H1 (cell line): ENCODE measurements around the gene DHX57. TPM values are rescaled to one million over a fixed set of nuclear protein-coding genes. Genes with fewer than 3 reads are reported as not detected.

Source experiments
- CTCF ChIA-PET: fragments of 300-600 bp; sonication (Branson Sonifier 250); formaldehyde crosslinking; loops from one replicate; lab custom pipeline; 2021; ENCODE audit not compliant: partially characterized antibody; lab: Charles Lee
- POLR2A ChIA-PET: fragments of 300-600 bp; sonication (Branson Sonifier 250); formaldehyde crosslinking; loops from one replicate; lab custom pipeline; 2021; ENCODE audit warnings: inconsistent platforms; ENCODE audit not compliant: partially characterized antibody; lab: Charles Lee
- DNase-seq, 2 experiments: peaks; one replicate each; pipeline versions ENCODE4 v3.0.0 to v3.0.0-alpha.2; 2010 to 2022; ENCODE audit warnings: low spot score in 2 of 2, low read depth in 1 of 2, mixed read lengths in 1 of 2
- FAIRE-seq: peaks from 2 replicates; lab custom pipeline; 2011; peaks lifted over from hg19 to GRCh38; lab: Jason Lieb, UNC
- H2AFZ ChIP-seq: 2 replicates; pipeline ENCODE4 v1.8.1; 2012; ENCODE audit warnings: low read length, inconsistent platforms
- H2AK5ac ChIP-seq: 2 replicates; pipeline ENCODE4 v1.6.1; 2013; ENCODE audit warnings: low read depth, low read length
- H2BK120ac ChIP-seq: replicated peaks from 2 replicates; pipeline ENCODE3; 2013; ENCODE audit warnings: low read depth, low read length, inconsistent platforms
- H2BK12ac ChIP-seq: 2 replicates; pipeline ENCODE4 v1.6.1; 2013; ENCODE audit warnings: low read depth, low read length
- H2BK15ac ChIP-seq: 2 replicates; pipeline ENCODE4 v1.6.1; 2013; ENCODE audit warnings: low read length
- H2BK20ac ChIP-seq: 2 replicates; pipeline ENCODE4 v1.6.1; 2013; ENCODE audit warnings: low read length
- H2BK5ac ChIP-seq: 2 replicates; pipeline ENCODE4 v1.6.1; 2013; ENCODE audit warnings: low read depth, low read length
- H3K14ac ChIP-seq: 2 replicates; pipeline ENCODE4 v1.6.1; 2013; ENCODE audit warnings: inconsistent platforms; ENCODE audit not compliant: insufficient read length
- H3K18ac ChIP-seq: 2 replicates; pipeline ENCODE4 v1.6.1; 2013; ENCODE audit warnings: low read length; ENCODE audit errors: extremely low read depth
- H3K23ac ChIP-seq: 2 replicates; pipeline ENCODE4 v1.6.1; 2013; ENCODE audit warnings: inconsistent platforms; ENCODE audit not compliant: insufficient read length
- H3K23me2 ChIP-seq: 2 replicates; pipeline ENCODE4 v1.6.1; 2013; ENCODE audit warnings: low read depth, low read length
- H3K27ac ChIP-seq: 2 replicates; pipeline ENCODE4 v1.6.1; 2011; ENCODE audit warnings: low read depth, low read length, inconsistent platforms
- H3K27me3 ChIP-seq, 4 experiments: replicated peaks in 1 of 4; 1 replicate in 1 of 4; 2 replicates in 3 of 4; pipeline versions ENCODE4 v1.6.1 to v1.8.1; 2011 to 2013; ENCODE audit warnings: low read length in 3 of 4, mild to moderate bottlenecking in 3 of 4, inconsistent platforms in 2 of 4, mixed read lengths in 2 of 4, moderate library complexity in 1 of 4; ENCODE audit not compliant: control insufficient read depth in 3 of 4, insufficient read depth in 3 of 4; ENCODE audit errors: extremely low read depth in 1 of 4
- H3K36me3 ChIP-seq, 4 experiments: 2 replicates each; pipeline versions ENCODE4 v1.6.1 to v1.8.1; 2011 to 2013; ENCODE audit warnings: mild to moderate bottlenecking in 4 of 4, low read length in 3 of 4, moderate library complexity in 2 of 4, control low read depth in 1 of 4, inconsistent platforms in 1 of 4; ENCODE audit not compliant: insufficient read depth in 4 of 4, control insufficient read depth in 2 of 4
- H3K4ac ChIP-seq: replicated peaks from 2 replicates; pipeline ENCODE3; 2013; ENCODE audit warnings: low read length, low read depth, mixed read lengths, inconsistent platforms; ENCODE audit not compliant: insufficient read length
- H3K4me1 ChIP-seq, 4 experiments: replicated peaks in 1 of 4; 1 replicate in 1 of 4; 2 replicates in 3 of 4; pipeline versions ENCODE4 v1.6.1 to v1.8.1; 2011 to 2013; ENCODE audit warnings: low read length in 3 of 4, inconsistent platforms in 2 of 4, mixed read lengths in 1 of 4; ENCODE audit not compliant: insufficient read depth in 4 of 4, control insufficient read depth in 3 of 4
- H3K4me2 ChIP-seq, 2 experiments: 2 replicates each; pipeline versions ENCODE4 v1.6.1 to v1.8.1; 2011 to 2013; ENCODE audit warnings: low read depth in 2 of 2, low read length in 2 of 2, control low read depth in 1 of 2, inconsistent platforms in 1 of 2, mild to moderate bottlenecking in 1 of 2; ENCODE audit not compliant: insufficient read depth in 1 of 2
- H3K4me3 ChIP-seq, 4 experiments: fragments of 200-600, 300-600 bp in 1 of 4; sonication (generic), shearing (Covaris generic), sonication (Bioruptor Twin) in 1 of 4; 2 replicates each; pipeline versions ENCODE4 v1.5.1 to v1.8.1; 2011 to 2016; ENCODE audit warnings: low read length in 4 of 4, low read depth in 3 of 4, control low read depth in 2 of 4, inconsistent platforms in 2 of 4, mild to moderate bottlenecking in 2 of 4, mixed read lengths in 1 of 4, moderate library complexity in 1 of 4; ENCODE audit not compliant: insufficient read depth in 2 of 4; ENCODE audit errors: extremely low read depth in 1 of 4
- H3K56ac ChIP-seq: replicated peaks from 2 replicates; pipeline ENCODE3; 2013; ENCODE audit warnings: low read depth, mild to moderate bottlenecking, mixed read lengths, low read length, inconsistent platforms; ENCODE audit not compliant: insufficient read length
- H3K79me1 ChIP-seq: 2 replicates; pipeline ENCODE4 v1.6.1; 2013; ENCODE audit warnings: low read depth, low read length, control low read depth
- H3K79me2 ChIP-seq, 2 experiments: 2 replicates each; pipeline versions ENCODE4 v1.6.1 to v1.8.1; 2012 to 2013; ENCODE audit warnings: low read length in 2 of 2, mild to moderate bottlenecking in 2 of 2, inconsistent platforms in 1 of 2; ENCODE audit not compliant: insufficient read depth in 2 of 2, control insufficient read depth in 1 of 2
- H3K9ac ChIP-seq, 4 experiments: replicated peaks in 1 of 4; 1 replicate in 1 of 4; 2 replicates in 3 of 4; pipeline versions ENCODE4 v1.6.1 to v1.8.1; 2011 to 2013; ENCODE audit warnings: low read depth in 3 of 4, low read length in 3 of 4, control low read depth in 2 of 4, mild to moderate bottlenecking in 2 of 4, moderate library complexity in 2 of 4, inconsistent platforms in 1 of 4; ENCODE audit errors: extremely low read depth in 1 of 4
- H3K9me3 ChIP-seq, 2 experiments: 2 replicates each; pipeline versions ENCODE4 v1.6.1 to v1.8.1; 2012 to 2013; ENCODE audit warnings: mild to moderate bottlenecking in 2 of 2, moderate library complexity in 2 of 2, control low read depth in 1 of 2, inconsistent platforms in 1 of 2, low read depth in 1 of 2, low read length in 1 of 2, mixed read lengths in 1 of 2; ENCODE audit not compliant: insufficient read depth in 2 of 2
- H4K20me1 ChIP-seq, 2 experiments: replicated peaks in 1 of 2; 2 replicates each; pipeline versions ENCODE3 to v1.8.1; 2011 to 2013; ENCODE audit warnings: inconsistent platforms in 2 of 2, low read length in 2 of 2, mild to moderate bottlenecking in 1 of 2; ENCODE audit not compliant: insufficient read depth in 2 of 2, control insufficient read depth in 1 of 2
- H4K5ac ChIP-seq: 2 replicates; pipeline ENCODE4 v1.6.1; 2013; ENCODE audit warnings: low read length, low read depth, mixed read lengths, inconsistent platforms; ENCODE audit not compliant: insufficient read length
- H4K8ac ChIP-seq: 2 replicates; pipeline ENCODE4 v1.8.0; 2013; ENCODE audit warnings: mild to moderate bottlenecking, moderate library complexity, low read length, inconsistent platforms; ENCODE audit not compliant: insufficient read depth; ENCODE audit errors: extremely low read depth
- H4K91ac ChIP-seq: replicated peaks from 2 replicates; pipeline ENCODE3; 2013; ENCODE audit warnings: low read length, mixed read lengths, inconsistent platforms; ENCODE audit not compliant: insufficient read length
- CREB1 ChIP-seq: IDR thresholded peaks from 2 replicates; pipeline ENCODE4 v1.6.1; 2012; ENCODE audit warnings: inconsistent platforms
- NANOG ChIP-seq: IDR thresholded peaks from 2 replicates; pipeline ENCODE4 v1.6.1; 2011; ENCODE audit warnings: low read length, low read depth, mild to moderate bottlenecking, inconsistent platforms; ENCODE audit not compliant: insufficient read depth, poor library complexity, severe bottlenecking
- RNF2 ChIP-seq: fragments of 200-900, 300-1000 bp; sonication (generic); IDR thresholded peaks from 2 replicates; pipeline ENCODE4 v1.7.1; 2016; ENCODE audit warnings: borderline replicate concordance, low read depth, mild to moderate bottlenecking, antibody characterized with exemption, low read length; ENCODE audit not compliant: poor library complexity, severe bottlenecking; ENCODE audit errors: missing control alignments
- TEAD4 ChIP-seq: IDR thresholded peaks from 2 replicates; pipeline ENCODE4 v1.6.1; 2012; ENCODE audit warnings: low read depth, low read length, inconsistent platforms, mixed read lengths
- WGBS, 2 experiments: shearing (Covaris generic) in 1 of 2; methylation state at CpG; one replicate each; pipeline versions ENCODE4 v1.1.6 to v1.1.7; 2013 to 2015; ENCODE audit warnings: low lambda C conversion rate in 2 of 2, mixed read lengths in 2 of 2, inconsistent platforms in 1 of 2, low coverage in 1 of 2, missing lambda C conversion rate in 1 of 2; ENCODE audit not compliant: insufficient replicate concordance in 2 of 2, insufficient coverage in 1 of 2, insufficient read length in 1 of 2; ENCODE audit errors: extremely low coverage in 1 of 2, missing lambda C conversion rate in 1 of 2; 5-methylcytosine and 5-hydroxymethylcytosine counted together
- polyA plus RNA-seq, 7 experiments: library from polyadenylated mRNA; depleted of rRNA in 3 of 7; stranded (reverse) in 5 of 7; unstranded in 2 of 7; fragments of >200 nt in 5 of 7; fragments of 200-250 nt in 2 of 7; gene quantifications; 1 replicate in 5 of 7; 2 replicates in 1 of 7; 4 replicates in 1 of 7; pipeline versions ENCODE4 v1.2.1 to v1.2.3, GENCODE V29; 2011 to 2013; ENCODE audit warnings: missing spikeins in 2 of 7, mixed read lengths in 2 of 7
- total RNA-seq: library from RNA; stranded (reverse); fragmentation: NEBNext Ultra II Directional; extraction: Animal tissue kit (Norgen Biotek cat#: 25700); gene quantifications from 2 replicates; pipeline ENCODE4 v1.2.1, GENCODE V29; 2021
- TF ChIP-seq, protein P1 (sequence below): IDR thresholded peaks from 2 replicates; pipeline ENCODE4 v1.6.1; 2012; ENCODE audit warnings: inconsistent platforms

The DHX57 gene
- total and polyA plus RNA-seq, 2 of the 8 experiments (the other 6 are each of a cell fraction or from before 2014, with no cell fraction given): 10.7 to 32.9 TPM

DNA sequence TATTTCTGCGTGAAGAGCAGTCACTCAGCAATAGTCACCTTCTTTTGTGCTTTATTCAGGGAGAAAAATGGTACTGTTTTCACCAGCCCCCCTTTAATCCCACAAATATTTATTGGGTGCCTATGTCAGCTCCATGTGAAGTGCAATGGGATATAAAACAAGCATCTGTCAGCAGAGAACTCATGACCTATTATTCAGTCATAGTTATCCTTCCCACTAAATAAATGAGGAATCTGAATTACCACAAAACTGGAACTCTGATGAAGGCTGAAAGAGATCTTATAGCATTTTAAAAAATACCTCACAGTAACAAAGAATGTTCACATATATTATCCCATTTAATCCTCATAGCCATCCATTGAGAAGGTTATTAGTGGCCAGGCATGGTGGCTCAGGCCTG lies 45.8 kb downstream of the DHX57 start:
- CTCF ChIA-PET: no interaction called here
- H3K9me3 ChIP-seq: no peaks in the 10 kb centered on the region
- FAIRE-seq (no peak), DNase-seq (no peak)
- no peak overlapping the region for H2AFZ ChIP-seq
- H3K27ac ChIP-seq: no peak overlapping the region
- H3K4me3 ChIP-seq: no peak overlapping the region
- H4K8ac ChIP-seq: no peak overlapping the region
- H3K36me3 ChIP-seq: peaks cover 3 to 23% (median 18%) of the 10 kb centered on the region in 4 experiments; a peak in 6 of 8 replicates
- POLR2A ChIA-PET: interaction anchor here (2.6 kb wide), 1 partner anchor 79 kb away, joined by 14 read pairs; the partner anchor contains the start of gene SRSF7
- H2BK20ac ChIP-seq: no peak overlapping the region
- H3K79me2 ChIP-seq: no peaks in the 10 kb centered on the region
- no peaks in the 10 kb centered on the region for H3K79me1 ChIP-seq
- no peak overlapping the region for H4K91ac ChIP-seq
- no peak overlapping the region for H2BK15ac ChIP-seq
- peaks cover 0 to 3% (median 0%) of the 10 kb centered on the region in 4 experiments; a peak in 1 of 7 replicates for H3K4me1 ChIP-seq
- no peak overlapping the region for H3K14ac ChIP-seq
- H2AK5ac ChIP-seq: no peak overlapping the region
- H3K23ac ChIP-seq: no peak overlapping the region
- H3K18ac ChIP-seq: no peak overlapping the region
- H3K27me3 ChIP-seq: no peaks in the 10 kb centered on the region
- no peak overlapping the region for H2BK12ac ChIP-seq
- H2BK5ac ChIP-seq: no peak overlapping the region
- H4K5ac ChIP-seq: no peak overlapping the region
- no peaks in the 10 kb centered on the region for H4K20me1 ChIP-seq
- H2BK120ac ChIP-seq: no peak overlapping the region
- H3K4ac ChIP-seq: no peak overlapping the region
- TF ChIP-seq TEAD4 (no peak), CREB1 (no peak), NANOG (no peak), RNF2 (no peak)
- TF ChIP-seq, protein P1, sequence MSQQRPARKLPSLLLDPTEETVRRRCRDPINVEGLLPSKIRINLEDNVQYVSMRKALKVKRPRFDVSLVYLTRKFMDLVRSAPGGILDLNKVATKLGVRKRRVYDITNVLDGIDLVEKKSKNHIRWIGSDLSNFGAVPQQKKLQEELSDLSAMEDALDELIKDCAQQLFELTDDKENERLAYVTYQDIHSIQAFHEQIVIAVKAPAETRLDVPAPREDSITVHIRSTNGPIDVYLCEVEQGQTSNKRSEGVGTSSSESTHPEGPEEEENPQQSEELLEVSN: no peak
- no peak overlapping the region for H3K9ac ChIP-seq
- no peak overlapping the region for H3K56ac ChIP-seq
- no peaks in the 10 kb centered on the region for H3K23me2 ChIP-seq
- H3K4me2 ChIP-seq: no peak overlapping the region
- 91% methylated on average over 1 of the region's 1 CpG; no CpG with 5 or more reads in 1 of the 2 experiments for WGBS, 2 experiments
